ENCODE measurements around the gene C11orf54.
A peak's percentile ranks its signal among the peaks of the same experiment; 100 is the strongest.

C11orf54 gene

DNA sequence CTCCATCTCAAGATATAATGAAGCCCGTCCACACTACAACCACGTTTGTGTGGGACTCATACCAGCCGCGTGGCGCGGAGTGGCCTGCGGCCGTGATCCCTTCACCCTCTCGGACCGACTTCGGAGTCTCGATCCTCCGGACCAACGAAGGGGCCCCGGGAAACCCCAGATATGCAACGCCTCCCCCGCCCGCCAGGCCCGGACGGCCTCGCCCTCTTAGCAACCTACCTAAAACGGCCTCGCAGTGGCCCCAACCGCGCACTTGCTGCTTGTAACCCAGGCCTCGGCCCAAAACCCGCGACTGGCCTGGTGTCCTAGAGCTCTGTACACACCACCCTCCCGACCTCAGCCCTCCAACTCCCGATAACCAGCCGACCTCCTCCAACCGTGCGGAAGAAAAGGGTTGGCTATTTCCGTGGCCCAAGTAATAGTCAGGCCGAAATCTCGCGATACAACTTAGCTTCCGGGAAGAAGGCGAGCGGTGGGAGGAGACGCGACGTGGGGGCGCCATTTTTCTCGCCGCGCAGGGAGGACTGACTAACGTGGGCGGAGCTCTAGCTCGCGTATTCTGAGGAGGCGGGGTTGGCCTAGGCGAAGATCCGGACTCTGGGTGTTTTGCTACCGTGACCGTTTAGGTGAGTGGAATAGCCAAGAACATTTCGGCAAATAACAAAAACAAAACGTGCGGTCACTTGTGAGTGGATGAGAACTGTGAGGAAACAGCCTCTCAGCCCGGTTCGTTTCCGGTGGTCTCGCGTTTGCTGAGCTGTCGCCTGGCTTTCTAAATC lies at the start of gene C11orf54, which contains the start of gene TAF1D:
C11orf54 (plus strand) TSS at position 579 of the 788 bp plus-strand sequence. CDS start 5,722 bp downstream, outside the sequence.
TAF1D (minus strand) TSS at position 402 of the 788 bp plus-strand sequence. CDS start 2,191 bp downstream, outside the sequence.
- peak; percentile 68 for DNase-seq (ENCODE audit: insufficient read length, low spot score)
- FAIRE-seq: no peak
- TF ChIP-seq, protein P1, sequence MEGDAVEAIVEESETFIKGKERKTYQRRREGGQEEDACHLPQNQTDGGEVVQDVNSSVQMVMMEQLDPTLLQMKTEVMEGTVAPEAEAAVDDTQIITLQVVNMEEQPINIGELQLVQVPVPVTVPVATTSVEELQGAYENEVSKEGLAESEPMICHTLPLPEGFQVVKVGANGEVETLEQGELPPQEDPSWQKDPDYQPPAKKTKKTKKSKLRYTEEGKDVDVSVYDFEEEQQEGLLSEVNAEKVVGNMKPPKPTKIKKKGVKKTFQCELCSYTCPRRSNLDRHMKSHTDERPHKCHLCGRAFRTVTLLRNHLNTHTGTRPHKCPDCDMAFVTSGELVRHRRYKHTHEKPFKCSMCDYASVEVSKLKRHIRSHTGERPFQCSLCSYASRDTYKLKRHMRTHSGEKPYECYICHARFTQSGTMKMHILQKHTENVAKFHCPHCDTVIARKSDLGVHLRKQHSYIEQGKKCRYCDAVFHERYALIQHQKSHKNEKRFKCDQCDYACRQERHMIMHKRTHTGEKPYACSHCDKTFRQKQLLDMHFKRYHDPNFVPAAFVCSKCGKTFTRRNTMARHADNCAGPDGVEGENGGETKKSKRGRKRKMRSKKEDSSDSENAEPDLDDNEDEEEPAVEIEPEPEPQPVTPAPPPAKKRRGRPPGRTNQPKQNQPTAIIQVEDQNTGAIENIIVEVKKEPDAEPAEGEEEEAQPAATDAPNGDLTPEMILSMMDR (IDR thresholded peaks at IDR 0.05; ENCODE audit: insufficient read depth, missing control alignments): no peak

GRCh38 chr11:93694109-93694508 lies 47.4 kb upstream of the C11orf54 start:
- TF ChIP-seq, protein P1 (IDR thresholded peaks at IDR 0.05; ENCODE audit: insufficient read depth, missing control alignments): no peak
- no peak for FAIRE-seq
- DNase-seq (ENCODE audit: insufficient read length, low spot score): no peak

DNA sequence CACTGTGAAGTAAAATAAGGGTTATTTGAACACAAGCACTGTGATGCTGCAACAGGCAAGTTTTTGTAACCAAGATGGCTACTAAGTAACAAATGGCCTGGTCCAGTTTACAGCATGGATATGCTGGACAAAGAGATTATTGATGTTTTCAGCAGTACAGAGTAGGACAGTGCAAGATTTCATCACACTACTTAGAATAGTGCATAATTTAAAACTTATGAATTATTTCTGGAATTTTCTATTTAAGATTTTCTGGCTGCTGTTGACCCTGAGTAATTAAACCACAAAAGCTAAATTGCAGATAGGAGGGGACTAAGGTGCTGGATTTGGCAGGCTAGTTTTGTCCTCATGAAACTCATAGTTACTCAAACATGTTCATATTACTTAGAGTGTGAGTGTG lies 46.9 kb upstream of the C11orf54 start:
- DNase-seq (ENCODE audit: insufficient read length, low spot score) (no peak), FAIRE-seq (no peak)
- TF ChIP-seq, protein P1 (IDR thresholded peaks at IDR 0.05; ENCODE audit: insufficient read depth, missing control alignments): no peak

GRCh38 chr11:93697611-93698010 lies 43.9 kb upstream of the C11orf54 start:
- TF ChIP-seq, protein P1 (IDR thresholded peaks at IDR 0.05; ENCODE audit: insufficient read depth, missing control alignments): no peak
- FAIRE-seq: no peak
- DNase-seq (ENCODE audit: insufficient read length, low spot score): no peak

GRCh38 chr11:93700830-93701229 lies 40.6 kb upstream of the C11orf54 start:
- FAIRE-seq (no peak), DNase-seq (ENCODE audit: insufficient read length, low spot score) (no peak)
- TF ChIP-seq, protein P1 (IDR thresholded peaks at IDR 0.05; ENCODE audit: insufficient read depth, missing control alignments): no peak

GRCh38 chr11:93704237-93704636 lies 37.2 kb upstream of the C11orf54 start:
- TF ChIP-seq, protein P1 (IDR thresholded peaks at IDR 0.05; ENCODE audit: insufficient read depth, missing control alignments): no peak
- FAIRE-seq (no peak), DNase-seq (ENCODE audit: insufficient read length, low spot score) (no peak)

DNA sequence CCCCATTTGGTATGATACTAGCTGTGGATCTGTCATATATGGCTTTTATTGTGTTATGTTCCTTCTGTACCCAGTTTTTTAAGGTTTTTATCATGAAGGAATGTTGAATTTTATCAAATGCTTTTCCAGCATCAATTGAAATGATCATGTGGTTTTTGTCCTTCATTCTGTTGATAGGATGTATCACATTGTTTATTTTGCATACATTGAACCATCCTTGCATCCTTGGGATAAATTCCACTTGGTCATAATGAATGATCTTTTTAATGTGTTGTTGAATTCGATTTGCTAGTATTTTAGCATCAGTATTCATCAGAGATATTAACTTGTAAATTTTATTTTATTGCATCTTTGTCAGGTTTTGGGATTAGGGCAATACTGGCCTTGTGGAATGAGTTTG lies 31.2 kb upstream of the C11orf54 start:
- TF ChIP-seq, protein P1 (IDR thresholded peaks at IDR 0.05; ENCODE audit: insufficient read depth, missing control alignments): no peak
- FAIRE-seq (no peak), DNase-seq (ENCODE audit: insufficient read length, low spot score) (no peak)

All from D721Med (cell line).